ENCODE data around the gene FBXO27.

FBXO27 gene

DNA sequence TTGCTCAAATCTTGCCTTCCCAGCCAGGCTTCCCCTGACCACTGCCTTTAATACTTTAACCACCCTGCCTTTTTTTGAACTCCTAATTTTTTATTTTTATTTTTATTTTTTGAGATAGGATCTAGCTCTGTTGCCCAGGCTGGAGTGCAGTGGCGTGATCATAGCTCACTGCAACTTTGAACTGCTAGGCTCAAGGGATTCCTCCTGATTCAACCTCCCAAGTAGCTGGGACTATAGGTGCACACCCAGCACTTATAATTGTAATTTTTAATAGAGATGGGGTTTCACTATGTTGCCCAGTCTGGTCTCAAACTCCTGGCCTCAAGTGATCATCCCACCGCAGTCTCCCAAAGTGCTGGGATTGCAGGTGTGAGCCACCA, 21.7 kb upstream of the FBXO27 start:
- H3K27me3 ChIP-seq (ENCODE audit: insufficient read depth, poor library complexity, severe bottlenecking): no peaks in the 10 kb centered on the region
- ATAC-seq (ENCODE audit: low read depth): no peak
- H3K4me3 ChIP-seq (ENCODE audit: severe bottlenecking): no peak overlapping the region
- TF ChIP-seq, protein P1, sequence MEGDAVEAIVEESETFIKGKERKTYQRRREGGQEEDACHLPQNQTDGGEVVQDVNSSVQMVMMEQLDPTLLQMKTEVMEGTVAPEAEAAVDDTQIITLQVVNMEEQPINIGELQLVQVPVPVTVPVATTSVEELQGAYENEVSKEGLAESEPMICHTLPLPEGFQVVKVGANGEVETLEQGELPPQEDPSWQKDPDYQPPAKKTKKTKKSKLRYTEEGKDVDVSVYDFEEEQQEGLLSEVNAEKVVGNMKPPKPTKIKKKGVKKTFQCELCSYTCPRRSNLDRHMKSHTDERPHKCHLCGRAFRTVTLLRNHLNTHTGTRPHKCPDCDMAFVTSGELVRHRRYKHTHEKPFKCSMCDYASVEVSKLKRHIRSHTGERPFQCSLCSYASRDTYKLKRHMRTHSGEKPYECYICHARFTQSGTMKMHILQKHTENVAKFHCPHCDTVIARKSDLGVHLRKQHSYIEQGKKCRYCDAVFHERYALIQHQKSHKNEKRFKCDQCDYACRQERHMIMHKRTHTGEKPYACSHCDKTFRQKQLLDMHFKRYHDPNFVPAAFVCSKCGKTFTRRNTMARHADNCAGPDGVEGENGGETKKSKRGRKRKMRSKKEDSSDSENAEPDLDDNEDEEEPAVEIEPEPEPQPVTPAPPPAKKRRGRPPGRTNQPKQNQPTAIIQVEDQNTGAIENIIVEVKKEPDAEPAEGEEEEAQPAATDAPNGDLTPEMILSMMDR (IDR thresholded peaks at IDR 0.05; ENCODE audit: poor library complexity, severe bottlenecking): no peak
- no peak for DNase-seq (ENCODE audit: low spot score)
- H3K9me3 ChIP-seq (ENCODE audit: severe bottlenecking): no peaks in the 10 kb centered on the region
- no peaks in the 10 kb centered on the region for H3K36me3 ChIP-seq (ENCODE audit: low read depth)
- H3K27ac ChIP-seq (ENCODE audit: poor library complexity, severe bottlenecking): no peak overlapping the region
- no peaks in the 10 kb centered on the region for H3K4me1 ChIP-seq (ENCODE audit: insufficient read depth, poor library complexity, severe bottlenecking)

DNA sequence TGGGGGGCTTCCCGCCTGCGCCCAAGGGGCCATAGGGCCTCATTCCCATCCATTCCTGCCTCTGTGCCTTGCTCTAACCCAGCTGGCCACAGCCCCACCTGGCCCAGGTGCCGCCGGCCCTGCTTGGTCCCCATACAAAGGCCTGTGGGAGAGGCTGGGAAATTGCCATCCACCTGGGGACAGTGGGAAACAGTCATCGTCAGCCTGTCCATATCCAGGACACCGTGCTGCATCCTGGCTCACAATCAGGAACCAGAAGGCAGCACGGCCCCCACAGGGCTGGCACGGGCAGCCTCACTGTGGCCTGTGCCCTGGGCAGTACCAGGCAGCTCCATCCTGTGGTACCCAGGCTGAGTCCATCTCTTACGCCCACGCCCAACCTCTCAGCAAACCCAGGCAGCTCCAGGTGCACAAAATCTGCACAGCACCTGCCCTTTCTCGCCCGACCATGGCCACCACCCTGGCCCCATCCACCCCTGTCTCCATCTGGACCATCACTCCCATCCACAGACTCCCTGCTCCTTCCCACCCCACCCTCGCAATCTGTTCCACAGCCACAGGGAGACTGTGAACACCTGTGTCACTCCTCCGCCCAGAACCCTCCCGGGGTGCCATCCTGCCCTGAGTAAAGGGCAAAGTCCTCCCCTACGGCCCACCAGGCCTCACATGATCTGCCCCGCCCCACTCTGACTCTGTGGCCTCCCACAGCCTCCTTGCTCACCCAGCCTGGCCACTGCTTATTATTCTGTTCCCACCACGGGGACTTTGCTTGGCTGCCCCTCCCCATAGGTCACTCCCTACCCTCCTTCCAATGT, 21.1 kb upstream of the FBXO27 start:
- TF ChIP-seq, protein P1 (IDR thresholded peaks at IDR 0.05; ENCODE audit: poor library complexity, severe bottlenecking): no peak
- no peaks in the 10 kb centered on the region for H3K36me3 ChIP-seq (ENCODE audit: low read depth)
- H3K4me1 ChIP-seq (ENCODE audit: insufficient read depth, poor library complexity, severe bottlenecking): no peaks in the 10 kb centered on the region
- DNase-seq (ENCODE audit: low spot score): no peak
- H3K27ac ChIP-seq (ENCODE audit: poor library complexity, severe bottlenecking): no peak overlapping the region
- H3K27me3 ChIP-seq (ENCODE audit: insufficient read depth, poor library complexity, severe bottlenecking): no peaks in the 10 kb centered on the region
- ATAC-seq (ENCODE audit: low read depth): no peak
- H3K4me3 ChIP-seq (ENCODE audit: severe bottlenecking): no peak overlapping the region
- H3K9me3 ChIP-seq (ENCODE audit: severe bottlenecking): no peaks in the 10 kb centered on the region

DNA sequence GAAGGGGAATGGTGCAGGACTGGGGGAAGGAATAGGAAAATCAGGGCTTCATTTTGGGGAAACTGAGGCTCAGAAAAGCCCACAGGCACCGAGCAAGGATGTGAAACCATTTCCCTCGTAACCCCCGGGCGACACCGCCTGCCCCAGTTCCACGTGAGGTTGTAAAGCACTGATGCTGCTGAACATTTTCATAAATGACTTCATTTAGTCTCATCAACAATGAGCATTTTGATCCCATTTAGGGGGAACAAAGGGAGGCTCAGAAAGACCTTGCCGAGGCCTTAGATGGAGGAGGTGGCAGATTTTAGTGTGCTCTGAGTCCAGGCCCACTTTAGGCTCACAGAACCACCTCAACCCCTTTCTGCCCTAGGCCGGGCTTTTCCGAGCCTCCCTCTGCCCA, 20.5 kb upstream of the FBXO27 start:
- Histone ChIP-seq H3K27ac (ENCODE audit: poor library complexity, severe bottlenecking) (no peak overlapping the region), H3K4me3 (ENCODE audit: severe bottlenecking) (no peak overlapping the region), H3K4me1 (ENCODE audit: insufficient read depth, poor library complexity, severe bottlenecking) (no peaks in the 10 kb centered on the region), H3K36me3 (ENCODE audit: low read depth) (no peaks in the 10 kb centered on the region), H3K9me3 (ENCODE audit: severe bottlenecking) (no peaks in the 10 kb centered on the region), H3K27me3 (ENCODE audit: insufficient read depth, poor library complexity, severe bottlenecking) (no peaks in the 10 kb centered on the region)
- TF ChIP-seq, protein P1 (IDR thresholded peaks at IDR 0.05; ENCODE audit: poor library complexity, severe bottlenecking): no peak
- DNase-seq (ENCODE audit: low spot score): no peak
- no peak for ATAC-seq (ENCODE audit: low read depth)

DNA sequence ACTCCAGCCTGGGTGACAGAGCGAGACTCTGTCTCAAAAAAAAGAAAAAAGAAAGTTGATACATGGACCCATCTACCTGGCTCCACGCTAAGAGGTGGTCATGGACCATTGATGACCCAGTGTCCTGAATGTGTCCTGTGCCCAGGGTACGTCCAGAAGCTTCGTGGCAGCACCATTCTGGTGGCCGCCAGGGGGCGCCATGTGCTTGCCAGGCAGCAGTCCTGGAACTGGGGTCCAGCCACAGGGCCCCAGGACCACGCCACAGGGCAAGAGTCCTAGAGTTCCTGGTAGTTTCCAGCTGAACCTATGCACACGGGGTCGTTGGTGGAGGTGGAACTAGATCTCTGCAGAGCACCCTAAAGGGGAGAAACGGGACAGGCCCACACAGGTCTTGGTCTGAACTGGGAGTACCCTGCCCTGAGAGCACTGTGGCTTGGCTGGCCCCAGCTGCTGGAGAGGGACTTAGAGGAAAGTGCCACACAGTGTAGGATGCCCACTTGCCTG, 19.9 kb upstream of the FBXO27 start:
- no peak overlapping the region for H3K27ac ChIP-seq (ENCODE audit: poor library complexity, severe bottlenecking)
- ATAC-seq (ENCODE audit: low read depth) (peak; percentile 83), DNase-seq (ENCODE audit: low spot score) (no peak)
- TF ChIP-seq, protein P1 (IDR thresholded peaks at IDR 0.05; ENCODE audit: poor library complexity, severe bottlenecking): peak; percentile 92
- H3K9me3 ChIP-seq (ENCODE audit: severe bottlenecking): no peaks in the 10 kb centered on the region
- H3K4me1 ChIP-seq (ENCODE audit: insufficient read depth, poor library complexity, severe bottlenecking): no peaks in the 10 kb centered on the region
- H3K27me3 ChIP-seq (ENCODE audit: insufficient read depth, poor library complexity, severe bottlenecking): no peaks in the 10 kb centered on the region
- no peak overlapping the region for H3K4me3 ChIP-seq (ENCODE audit: severe bottlenecking)
- H3K36me3 ChIP-seq (ENCODE audit: low read depth): no peaks in the 10 kb centered on the region

DNA sequence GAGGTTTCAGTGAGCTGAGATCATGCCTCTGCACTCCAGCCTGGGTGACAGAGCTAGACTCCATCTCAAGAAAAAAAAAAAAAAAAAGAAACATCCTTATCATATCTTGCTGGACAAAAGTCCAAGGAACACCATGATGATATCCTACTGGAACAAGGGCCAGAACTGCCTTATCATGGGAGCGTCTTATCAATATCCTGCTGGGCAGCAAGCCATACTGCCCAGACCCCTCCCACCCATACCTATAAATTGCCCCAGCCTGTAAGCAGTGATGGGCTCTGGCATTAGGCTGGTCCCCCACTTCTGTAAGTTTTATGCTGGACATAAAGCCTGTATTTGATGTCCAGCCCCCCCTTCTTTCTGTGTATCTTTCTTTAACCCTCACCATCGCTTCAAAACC, 14.7 kb upstream of the FBXO27 start:
- ATAC-seq (ENCODE audit: low read depth): no peak
- Histone ChIP-seq H3K9me3 (ENCODE audit: severe bottlenecking) (no peaks in the 10 kb centered on the region), H3K4me1 (ENCODE audit: insufficient read depth, poor library complexity, severe bottlenecking) (no peaks in the 10 kb centered on the region)

More for the DNA sequence above, 14.7 kb upstream of the FBXO27 start:
- TF ChIP-seq, protein P1 (IDR thresholded peaks at IDR 0.05; ENCODE audit: poor library complexity, severe bottlenecking): no peak
- no peak overlapping the region for H3K4me3 ChIP-seq (ENCODE audit: severe bottlenecking)
- H3K27me3 ChIP-seq (ENCODE audit: insufficient read depth, poor library complexity, severe bottlenecking): no peaks in the 10 kb centered on the region
- H3K27ac ChIP-seq (ENCODE audit: poor library complexity, severe bottlenecking): no peak overlapping the region
- no peak for DNase-seq (ENCODE audit: low spot score)
- H3K36me3 ChIP-seq (ENCODE audit: low read depth): no peaks in the 10 kb centered on the region
